Activated gamma-delta T cell treated with anti-CD3 and anti-CD28 coated beads, Interleukin-2, amount 50 U/mL, for 16 hours (primary cell): Measurements from ENCODE around the gene CCSER1.

Experiments
- DNase-seq: peaks from one replicate; pipeline ENCODE4 v3.0.0-alpha.2; 2020; ENCODE audit warnings: low read depth

Gene CCSER1

GRCh38 chr4:90198086-90198847 is 71.1 kb downstream of the CCSER1 start:
- DNase-seq = no peak

GRCh38 chr4:90207887-90208454 is 80.8 kb downstream of the CCSER1 start:
- no peak for DNase-seq

DNA sequence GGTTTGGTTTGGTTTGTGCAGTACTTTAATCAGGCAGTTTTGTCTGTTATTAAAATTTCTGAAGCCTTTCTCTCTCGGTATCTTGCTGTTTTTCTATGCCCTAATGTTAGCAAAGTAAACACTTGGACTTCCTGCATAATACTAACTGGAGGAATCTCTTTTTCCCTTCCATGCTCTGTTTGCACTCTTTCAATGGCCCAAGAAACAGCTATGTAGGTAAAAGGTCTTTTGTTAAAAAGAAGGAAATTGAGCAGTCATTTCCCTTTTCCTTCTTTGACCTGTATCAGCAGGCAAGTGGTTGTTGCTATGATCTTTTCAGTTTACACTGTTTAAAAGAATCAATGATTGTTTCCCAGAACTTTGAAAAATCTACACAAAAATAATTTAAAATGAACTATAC is 82.7 kb downstream of the CCSER1 start:
- no peak for DNase-seq

DNA sequence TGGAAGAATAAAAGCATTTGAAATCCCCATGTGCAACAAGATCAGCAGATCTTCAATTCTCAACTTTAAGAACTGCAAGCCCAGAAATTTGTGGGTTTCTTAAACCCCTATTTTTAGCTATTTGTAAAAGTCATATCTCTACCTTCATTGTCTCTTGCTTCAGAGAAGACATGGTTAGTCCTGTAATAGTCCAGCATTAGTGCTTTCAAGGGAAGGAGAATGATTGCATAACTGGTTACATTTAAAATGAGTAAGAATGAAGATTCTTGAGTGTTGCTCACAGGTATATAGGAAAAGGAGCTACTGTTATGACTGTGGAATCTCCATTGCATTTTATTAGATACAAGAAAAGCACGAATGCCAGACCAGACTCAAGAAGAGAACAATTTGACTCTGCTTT is 84.0 kb downstream of the CCSER1 start:
- no peak for DNase-seq

- no peak for DNase-seq
Measured at GRCh38 chr4:90215286-90215685, 88.1 kb downstream of the CCSER1 start.

DNA sequence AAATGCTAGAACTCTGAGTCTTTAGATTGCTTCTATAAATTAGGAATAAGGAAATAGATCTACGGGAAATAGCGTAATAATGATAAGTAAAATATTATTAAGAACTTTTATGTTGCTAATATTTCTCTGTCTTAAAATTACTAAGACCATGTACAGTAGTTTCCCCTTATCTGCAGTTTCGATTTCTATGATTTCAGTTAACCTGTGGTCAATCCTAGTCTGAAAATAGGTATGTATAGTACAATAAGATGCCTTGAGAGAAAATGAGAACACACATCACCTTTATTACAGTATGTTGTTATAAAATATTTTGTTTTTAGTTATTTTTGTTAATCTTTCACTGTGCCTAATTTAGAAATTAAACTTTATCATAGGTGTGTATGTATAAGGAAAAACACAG is 92.6 kb downstream of the CCSER1 start:
- DNase-seq = no peak

DNA sequence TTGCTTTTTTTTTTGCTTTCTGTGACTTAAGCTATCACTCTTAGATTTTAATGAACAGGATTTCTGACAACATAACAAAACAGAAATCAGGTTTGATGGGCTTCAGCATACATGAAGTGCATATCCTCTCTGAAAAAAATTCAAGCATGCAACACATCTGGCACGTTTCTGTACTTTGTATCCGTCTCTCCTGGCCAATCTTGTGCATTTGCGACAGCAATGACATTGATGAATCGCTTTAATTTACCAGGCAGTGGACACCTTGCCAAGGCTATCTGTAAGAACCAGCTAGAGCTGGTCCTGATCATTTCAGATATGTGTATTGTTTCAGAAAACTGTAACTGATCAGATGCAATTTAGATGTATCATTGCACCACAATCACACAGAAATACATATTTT is 93.3 kb downstream of the CCSER1 start:
- no peak for DNase-seq

- DNase-seq = no peak
Measured at GRCh38 chr4:90226734-90227133, 99.5 kb downstream of the CCSER1 start.

DNA sequence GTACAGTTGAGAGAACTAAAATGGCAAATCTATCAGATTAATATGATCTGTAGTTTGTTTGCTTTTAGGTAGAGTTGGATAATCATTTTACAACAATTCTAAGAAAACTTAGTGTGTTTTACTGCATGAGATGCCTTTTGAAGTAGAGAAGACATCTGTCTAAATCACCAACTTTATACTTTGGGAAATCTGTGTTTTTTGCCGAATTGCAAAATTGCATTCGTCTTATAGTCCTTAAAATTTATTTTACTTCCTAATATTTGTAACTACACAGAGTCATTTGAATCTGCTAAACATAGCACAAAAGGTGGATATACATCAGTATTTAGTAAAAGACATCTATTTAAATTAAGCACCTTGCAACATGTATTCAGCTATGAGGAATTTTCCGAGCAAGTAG is 100.0 kb downstream of the CCSER1 start:
- DNase-seq = no peak

- no peak for DNase-seq
Measured at GRCh38 chr4:90234916-90235547, 107.8 kb downstream of the CCSER1 start.

DNA sequence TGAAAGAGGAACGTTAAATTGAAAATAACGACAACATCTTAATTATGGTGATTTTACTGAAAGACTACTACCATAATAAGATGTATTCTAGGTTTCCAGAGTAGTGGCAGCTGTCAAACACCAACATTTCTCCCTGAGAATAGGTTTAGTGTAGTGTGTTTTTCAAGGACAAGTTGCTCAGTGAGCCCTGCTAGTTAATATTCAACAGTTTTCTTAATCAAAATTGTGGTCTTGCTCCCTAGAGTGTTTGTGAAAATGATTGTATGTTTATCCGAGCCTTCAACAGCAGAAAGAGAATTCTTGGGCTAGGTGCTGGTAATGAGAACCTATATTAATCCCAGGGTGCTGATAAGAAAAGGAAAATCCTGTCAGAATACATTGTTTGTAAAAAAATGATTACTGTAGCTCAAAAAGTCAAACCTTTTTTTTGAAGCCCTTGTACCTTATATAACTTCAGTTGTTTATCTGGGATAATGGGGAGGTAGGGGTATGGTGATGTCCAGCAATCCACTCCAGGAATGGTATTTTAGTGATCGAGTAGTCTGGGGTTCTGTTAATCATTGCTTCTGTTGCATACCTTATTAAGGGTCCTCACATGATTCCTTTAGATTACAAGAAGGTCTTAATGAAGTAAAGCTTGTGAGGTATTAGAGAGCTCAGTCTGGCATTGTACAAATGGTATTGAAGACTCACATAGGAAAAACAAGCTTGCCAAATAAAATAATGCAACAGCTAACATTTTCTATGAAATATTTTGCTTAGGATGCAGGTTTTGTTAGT is 110.7 kb downstream of the CCSER1 start:
- no peak for DNase-seq

DNA sequence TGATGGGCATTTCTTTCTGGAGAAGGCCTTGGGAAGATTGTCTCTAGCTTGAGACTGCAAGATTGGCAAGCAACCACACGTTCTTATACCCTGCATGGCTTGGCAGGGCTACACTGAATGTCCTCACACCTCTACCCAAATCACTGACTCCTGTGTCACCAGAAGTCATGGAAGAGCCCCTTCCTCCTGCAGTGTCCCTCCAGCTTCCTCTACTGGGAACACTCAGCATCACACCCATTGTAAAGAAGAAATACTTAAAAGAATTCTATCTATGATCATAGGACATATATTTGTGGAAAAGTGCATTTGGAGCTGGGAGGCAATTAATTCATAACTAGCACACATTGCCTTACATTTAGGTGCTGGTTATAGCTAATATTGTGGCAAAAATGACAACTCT is 113.1 kb downstream of the CCSER1 start:
- DNase-seq = no peak

GRCh38 chr4:90241008-90241407 is 113.8 kb downstream of the CCSER1 start:
- no peak for DNase-seq

GRCh38 chr4:90245837-90246236 is 118.6 kb downstream of the CCSER1 start:
- DNase-seq = no peak

DNA sequence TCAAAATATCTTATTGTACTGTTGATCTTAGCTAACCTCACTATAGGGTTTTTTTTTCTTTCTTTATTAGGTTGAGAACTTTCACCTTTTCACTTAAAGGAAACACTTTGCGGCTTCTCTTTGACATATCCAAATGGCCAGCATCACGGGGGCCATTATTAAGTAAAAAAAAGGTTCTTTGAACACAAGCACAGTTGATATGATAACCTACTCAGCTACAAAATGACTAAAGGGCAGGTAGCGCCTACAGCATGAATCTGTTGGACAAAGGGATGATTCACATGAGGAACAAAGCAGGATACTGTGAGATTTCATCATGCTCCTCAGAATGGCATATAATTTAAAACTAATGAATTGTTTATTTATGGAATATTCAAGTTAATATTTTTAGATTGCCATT is 119.6 kb downstream of the CCSER1 start:
- no peak for DNase-seq

DNA sequence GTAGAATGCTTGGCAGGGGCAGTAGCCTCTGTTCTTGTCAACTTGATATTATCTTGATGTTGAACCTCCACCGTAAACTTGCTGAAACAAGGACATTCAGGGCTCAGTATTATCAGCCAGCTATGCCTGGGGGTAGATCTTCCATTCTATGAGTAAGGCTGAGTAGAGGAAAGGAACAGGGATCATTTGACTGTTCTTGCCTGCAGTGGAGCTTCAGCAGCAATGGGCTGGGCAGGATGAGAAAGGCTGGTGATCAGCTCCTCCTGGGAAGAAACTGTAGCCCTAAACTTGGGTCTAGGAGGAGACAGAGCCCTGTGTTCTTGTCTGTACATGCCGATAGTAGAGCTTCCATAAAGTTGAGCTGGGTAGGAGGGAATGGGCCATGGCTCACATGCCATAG is 127.2 kb downstream of the CCSER1 start:
- no peak for DNase-seq

DNA sequence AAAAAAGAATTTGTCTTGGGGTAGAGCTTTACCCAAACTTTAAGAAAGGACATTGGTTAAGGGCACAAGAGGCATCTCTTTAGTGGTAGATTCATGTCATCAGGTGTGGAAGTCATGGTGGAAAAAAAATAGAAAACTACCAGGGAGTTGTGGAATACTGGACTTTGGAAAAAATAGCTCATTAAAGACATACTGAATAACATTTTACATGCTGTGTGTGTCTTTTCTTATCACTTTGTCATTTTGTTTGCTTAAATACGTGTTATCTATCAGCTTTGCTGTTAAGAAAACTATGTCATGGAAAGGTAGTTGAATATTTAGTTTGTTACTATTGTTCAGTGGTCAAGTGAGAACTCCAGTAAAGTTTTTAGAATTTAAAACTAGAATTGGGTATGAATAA is 147.0 kb downstream of the CCSER1 start:
- no peak for DNase-seq

GRCh38 chr4:90280954-90281353 is 153.8 kb downstream of the CCSER1 start:
- DNase-seq = no peak

DNA sequence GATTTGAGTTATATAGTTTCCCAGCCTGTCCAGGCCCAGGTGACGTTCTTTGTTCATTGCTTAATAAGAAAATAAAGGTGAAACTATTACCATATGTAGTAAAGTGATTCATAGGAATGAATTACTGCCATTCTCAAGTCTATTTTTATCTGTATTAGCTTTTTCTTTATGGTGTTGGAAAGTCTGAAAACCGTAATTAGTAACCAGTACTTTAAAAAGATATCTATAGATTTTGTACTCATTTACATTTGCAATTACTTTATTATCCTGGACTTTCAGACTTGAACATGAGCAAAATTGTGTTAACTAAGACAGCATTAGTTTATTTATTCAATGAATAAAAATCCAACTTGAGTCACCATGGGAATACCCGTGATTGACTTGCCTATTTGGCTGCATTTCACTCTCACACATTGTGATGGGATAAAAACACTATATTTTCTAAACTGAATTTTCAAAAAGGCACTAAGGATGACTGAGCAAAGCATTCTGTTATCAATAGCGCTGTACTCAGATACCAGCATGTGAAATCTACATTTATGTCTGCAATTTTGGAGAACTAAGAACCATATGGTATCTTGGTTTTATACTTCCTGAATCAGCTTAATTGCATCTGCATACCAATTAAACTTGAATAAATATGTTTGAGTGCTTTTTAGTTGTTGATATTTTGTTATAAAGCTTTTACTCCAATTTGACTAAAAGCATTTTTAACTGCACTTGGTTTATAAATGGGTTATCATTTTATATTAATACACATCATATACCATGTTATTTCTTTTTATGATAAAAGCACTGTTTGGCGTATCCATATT is 154.6 kb downstream of the CCSER1 start:
- DNase-seq = no peak

GRCh38 chr4:90290345-90290744 is 163.2 kb downstream of the CCSER1 start:
- no peak for DNase-seq

DNA sequence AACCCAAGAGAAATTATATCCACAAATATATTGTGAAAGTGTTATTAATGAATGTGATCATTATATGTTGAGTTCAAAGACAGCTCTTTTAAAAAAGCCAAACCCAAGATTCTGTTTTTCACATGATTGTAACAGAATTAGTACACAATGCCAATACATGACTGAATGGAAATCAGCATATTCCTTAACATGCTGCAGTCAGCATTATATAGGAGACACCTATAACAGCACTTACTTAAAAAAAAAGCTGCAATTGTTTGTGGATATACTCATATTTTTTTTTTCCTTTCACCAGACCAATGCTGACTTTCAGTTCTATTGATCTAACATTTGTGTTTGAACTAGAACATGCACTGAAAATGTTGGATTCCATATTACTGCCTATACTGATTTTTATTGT is 165.2 kb downstream of the CCSER1 start:
- no peak for DNase-seq

DNA sequence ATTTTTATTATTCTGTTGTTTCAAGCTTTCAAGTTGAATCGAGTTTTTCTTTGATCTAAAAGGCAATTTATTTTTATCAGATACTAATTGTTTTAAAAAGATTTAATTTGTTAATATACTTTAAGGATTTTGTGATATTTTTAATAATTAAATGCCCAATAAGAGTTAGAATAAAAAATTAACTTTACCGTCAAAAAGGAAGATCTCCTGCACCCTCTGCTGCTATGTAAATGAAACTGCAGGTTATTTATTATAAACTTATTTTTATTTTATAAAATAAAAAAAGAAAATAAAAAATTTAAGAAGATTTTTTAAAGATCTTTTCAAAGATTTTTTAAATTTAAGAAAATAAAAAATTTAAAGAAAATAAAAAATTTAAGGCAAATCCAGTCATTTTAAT is 166.1 kb downstream of the CCSER1 start:
- DNase-seq = no peak
